K562 (cell line): ENCODE results near the gene SUPT20HL1.

Source experiments
- FOXK2 ChIP-seq, 2 experiments: fragments of 450-650 bp; IDR thresholded peaks in 1 of 2; conservative IDR thresholded peaks in 1 of 2; 2 replicates each; pipeline ENCODE4 v1.6.1; 2016; ENCODE audit warnings: low read depth in 2 of 2, mild to moderate bottlenecking in 1 of 2
- JUND ChIP-seq, 2 experiments: IDR thresholded peaks; 2 replicates in 1 of 2; 3 replicates in 1 of 2; pipeline ENCODE4 v1.6.1; 2011; ENCODE audit warnings: borderline replicate concordance in 2 of 2, low read depth in 2 of 2, low read length in 2 of 2, improper control_type of control experiment in 1 of 2, missing biosample characterization in 1 of 2, missing genetic modification characterization in 1 of 2, missing genetic modification reagents in 1 of 2
- MIER1 ChIP-seq: fragments of 450-650 bp; IDR thresholded peaks from 2 replicates; pipeline ENCODE4 v1.6.1; 2016; ENCODE audit warnings: antibody characterized with exemption, mild to moderate bottlenecking, low read depth
- SIX5 ChIP-seq, 2 experiments: IDR thresholded peaks; 2 replicates each; pipeline ENCODE4 v1.6.1; 2011; ENCODE audit warnings: low read length in 2 of 2, borderline replicate concordance in 1 of 2, low read depth in 1 of 2, mild to moderate bottlenecking in 1 of 2, moderate library complexity in 1 of 2; ENCODE audit not compliant: insufficient read depth in 1 of 2
- XRCC5 ChIP-seq: fragments of 200-400 bp; formaldehyde crosslinking; IDR thresholded peaks from 2 replicates; pipeline ENCODE4 v1.6.1; 2017; ENCODE audit warnings: low read depth, mild to moderate bottlenecking, low read length
- ZBED1 ChIP-seq: IDR thresholded peaks from 2 replicates; pipeline ENCODE4 v1.6.1; 2014
- ZNF143 ChIP-seq: sonication (generic); formaldehyde crosslinking; IDR thresholded peaks from 2 replicates; pipeline ENCODE4 v1.9.0; 2022; ENCODE audit warnings: mild to moderate bottlenecking, missing genetic modification reagents
- ZNF184 ChIP-seq: sonication (generic); formaldehyde crosslinking; IDR thresholded peaks from 2 replicates; pipeline ENCODE4 v1.5.0; 2020; ENCODE audit warnings: missing genetic modification reagents

GRCh38 chrX:24391843-24392242, 31.4 kb downstream of the SUPT20HL1 start:
- TF ChIP-seq FOXK2 (conservative IDR thresholded peaks at IDR 0.05 in 1 of 2, IDR thresholded peaks at IDR 0.05 in 1 of 2; ENCODE audit: low read depth in 2 of 2) (no peak), MIER1 (no peak), JUND (IDR thresholded peaks at IDR 0.05; ENCODE audit: borderline replicate concordance, low read depth, low read length) (no peak), JUND (tag; IDR thresholded peaks at IDR 0.05; ENCODE audit: borderline replicate concordance, low read depth, low read length) (no peak), ZNF143 (CRISPR knock-in tag) (no peak), ZNF184 (no peak), XRCC5 (no peak), ZBED1 (no peak), SIX5 (IDR thresholded peaks at IDR 0.05; ENCODE audit: borderline replicate concordance in 1 of 2, insufficient read depth in 1 of 2, low read depth in 1 of 2, low read length in 2 of 2) (no peak)
